ENCODE results near the gene ATP6V1G1.

ATP6V1G1 gene

DNA sequence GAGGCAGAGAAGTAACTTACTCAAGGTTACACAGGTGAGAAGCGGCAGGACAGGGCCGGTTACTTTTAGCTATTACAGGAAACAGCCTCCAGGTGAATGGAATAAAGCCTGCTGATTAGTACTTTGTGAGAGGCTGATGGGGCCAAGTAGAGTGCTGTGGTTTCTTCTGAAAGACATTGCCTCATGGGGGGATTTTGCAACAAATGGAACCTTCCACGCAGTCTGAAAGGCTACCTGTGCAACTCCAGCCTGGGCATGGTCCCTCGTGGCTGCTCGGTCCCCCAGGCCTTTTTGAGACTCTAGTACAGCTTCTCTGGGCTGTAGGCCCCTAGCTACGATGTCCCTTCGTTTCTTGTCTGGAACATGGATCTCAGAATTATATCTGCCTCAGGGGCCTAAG lies 25.5 kb downstream of the ATP6V1G1 start:
- DNase-seq (ENCODE audit: low read depth) = no peak

- no peak for DNase-seq (ENCODE audit: low read depth)
Measured at GRCh38 chr9:114613919-114614318, 26.4 kb downstream of the ATP6V1G1 start.

DNA sequence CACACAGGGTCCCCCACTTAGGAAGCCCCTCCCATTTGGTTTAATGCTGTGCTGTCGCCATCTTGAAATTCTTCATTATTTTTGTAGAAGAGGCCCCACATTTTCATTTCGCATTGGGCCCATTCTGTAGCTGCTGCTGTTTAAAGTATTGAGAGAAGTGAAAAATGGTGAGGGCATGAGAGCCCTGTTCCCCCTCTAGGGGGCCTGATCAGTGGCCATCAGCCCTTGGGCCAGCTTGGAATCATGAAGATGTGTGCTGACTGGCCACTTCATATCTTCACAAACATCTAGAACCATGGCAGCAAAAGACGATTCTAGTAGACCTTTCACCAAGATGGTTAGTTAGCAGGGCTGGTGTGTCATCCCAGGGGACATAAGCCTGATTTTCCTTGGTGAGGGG lies 26.8 kb downstream of the ATP6V1G1 start:
- DNase-seq (ENCODE audit: low read depth) = no peak

- no peak for DNase-seq (ENCODE audit: low read depth)
Measured at GRCh38 chr9:114616684-114617520, 29.3 kb downstream of the ATP6V1G1 start.

DNA sequence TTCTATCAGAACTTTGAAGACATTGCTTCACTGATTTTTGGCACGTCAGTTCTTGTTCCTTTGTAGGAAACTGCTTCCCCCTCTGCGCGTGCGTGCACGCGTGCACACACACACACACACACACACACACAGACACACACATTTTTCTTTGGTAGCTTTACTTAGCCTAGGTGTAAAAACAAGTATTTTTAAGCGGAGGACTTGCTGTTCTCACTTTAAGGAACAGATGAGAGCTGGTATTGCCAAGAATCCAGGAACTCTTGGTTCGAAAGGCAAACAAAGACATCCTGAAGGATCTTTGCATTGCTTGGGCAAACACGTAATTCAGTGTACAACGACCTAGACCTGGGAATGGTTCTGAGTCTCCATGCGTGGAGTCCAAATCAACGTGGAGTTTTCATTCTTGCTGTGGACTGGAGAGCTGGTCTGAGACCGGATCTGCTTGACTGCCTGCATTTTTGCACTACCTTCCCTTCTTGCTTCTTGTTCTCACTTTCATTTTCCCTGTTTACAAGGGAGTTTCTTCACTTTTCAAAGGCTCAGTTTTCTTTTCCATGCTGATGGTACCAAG lies 31.7 kb downstream of the ATP6V1G1 start:
- DNase-seq (ENCODE audit: low read depth) = no peak

DNA sequence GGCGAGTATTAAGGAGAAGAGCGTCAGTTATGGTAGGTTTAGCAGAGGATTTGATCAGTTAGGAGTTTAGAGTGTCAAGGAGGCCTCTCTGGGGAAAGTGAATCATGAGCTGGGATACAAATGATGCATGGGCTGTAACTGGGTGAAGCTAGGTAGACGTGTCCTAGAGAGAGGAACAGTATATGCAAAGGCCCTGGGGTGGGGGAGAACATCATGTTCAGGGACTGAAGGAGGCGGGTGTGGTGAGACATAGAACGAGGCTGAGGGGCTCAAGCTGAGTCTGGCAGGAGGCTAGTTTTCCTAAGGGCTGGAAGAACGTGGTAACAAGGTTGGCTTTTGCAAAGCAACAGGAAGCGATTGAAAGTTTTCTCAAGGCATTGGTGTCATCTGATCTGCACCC lies 34.0 kb downstream of the ATP6V1G1 start:
- DNase-seq (ENCODE audit: low read depth) = no peak

DNA sequence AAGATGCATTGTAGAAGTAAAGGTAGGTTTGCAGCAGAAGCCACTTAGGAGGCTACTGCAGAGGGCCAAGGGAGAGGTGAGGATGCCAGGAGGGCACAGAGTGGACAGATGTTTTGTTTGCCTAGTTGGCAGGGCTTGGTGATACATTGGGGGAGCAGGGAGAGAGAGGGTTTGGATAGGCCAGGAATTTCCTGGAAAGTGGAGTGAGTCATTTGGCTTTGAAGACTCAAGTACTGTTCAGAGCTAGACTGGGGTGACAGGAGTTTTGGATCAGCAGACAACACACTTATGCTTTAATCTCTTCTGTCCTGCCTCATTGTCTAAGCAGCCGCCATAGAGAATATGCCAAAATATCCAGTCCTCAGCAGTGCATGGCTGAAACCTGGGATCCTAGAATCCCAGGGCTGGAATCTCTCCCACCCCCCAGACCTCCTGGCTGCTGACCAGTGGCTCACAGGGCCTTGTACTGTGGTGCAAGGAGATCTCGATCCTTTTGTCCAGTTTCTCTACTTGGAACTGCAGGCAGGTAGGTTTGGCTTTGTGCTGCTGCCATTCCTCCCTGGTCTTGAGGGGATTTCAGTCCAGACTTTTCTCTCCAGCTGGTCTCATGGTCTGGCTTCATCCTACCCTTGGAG lies 34.5 kb downstream of the ATP6V1G1 start:
- DNase-seq (ENCODE audit: low read depth) = no peak

GRCh38 chr9:114624677-114625076 lies 37.1 kb downstream of the ATP6V1G1 start:
- DNase-seq (ENCODE audit: low read depth) = no peak

DNA sequence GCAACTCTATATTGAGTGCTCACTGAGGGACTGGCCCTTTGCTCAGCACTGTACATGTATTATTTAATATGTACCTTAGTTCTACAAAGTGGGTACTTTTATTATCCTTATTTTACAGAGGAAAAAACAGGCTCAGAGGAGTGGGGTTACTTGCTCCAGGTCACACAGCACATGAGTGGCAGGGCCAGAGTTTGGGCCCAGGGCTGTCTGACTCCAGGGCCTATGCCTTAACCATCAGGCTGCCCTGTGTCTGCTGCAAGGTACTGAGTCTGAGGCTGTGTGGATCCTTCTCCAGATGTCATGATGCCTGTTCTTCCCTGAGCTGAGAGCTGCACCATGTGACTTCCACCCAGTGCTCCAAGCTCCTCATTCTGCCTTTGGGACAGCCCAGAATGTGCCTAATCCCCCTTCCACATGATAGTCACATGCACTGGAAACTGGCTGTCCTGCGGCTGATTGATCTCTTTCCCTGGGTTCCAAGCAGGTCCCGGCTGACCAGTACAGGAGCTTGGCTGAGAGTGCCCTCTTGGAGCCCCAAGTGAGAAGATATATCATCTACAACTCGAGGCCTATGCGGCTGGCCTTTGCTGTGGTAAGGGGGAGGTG lies 38.9 kb downstream of the ATP6V1G1 start:
- DNase-seq (ENCODE audit: low read depth) = no peak

- no peak for DNase-seq (ENCODE audit: low read depth)
Measured at GRCh38 chr9:114627553-114627952, 40.0 kb downstream of the ATP6V1G1 start.

DNA sequence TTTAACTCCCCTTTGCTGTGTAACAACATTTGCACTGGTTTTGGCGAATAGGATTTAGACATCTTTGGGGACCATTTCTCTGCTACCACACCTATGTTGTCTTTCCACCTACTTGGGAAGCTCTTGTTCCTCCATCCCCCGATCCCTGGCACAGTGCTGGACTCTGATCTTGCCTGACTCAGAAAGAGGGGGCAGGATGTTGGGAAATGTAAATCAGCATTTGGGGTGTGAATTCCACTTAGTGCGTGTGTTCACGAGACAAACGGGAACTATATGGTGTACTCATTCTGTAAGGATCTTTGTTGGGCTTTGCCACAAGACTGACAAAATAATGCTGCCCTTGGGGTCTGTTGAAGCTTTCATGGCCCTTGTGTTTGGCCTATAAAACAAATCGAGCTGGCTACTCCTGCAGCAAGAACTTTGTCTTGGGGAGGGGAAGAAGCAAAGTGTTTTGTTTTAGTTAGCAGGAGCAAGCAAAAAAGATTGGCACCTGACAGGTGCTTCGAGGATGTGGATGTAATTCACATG lies 42.1 kb downstream of the ATP6V1G1 start:
- DNase-seq (ENCODE audit: low read depth) = no peak

- no peak for DNase-seq (ENCODE audit: low read depth)
Measured at GRCh38 chr9:114631166-114631565, 43.6 kb downstream of the ATP6V1G1 start.

DNA sequence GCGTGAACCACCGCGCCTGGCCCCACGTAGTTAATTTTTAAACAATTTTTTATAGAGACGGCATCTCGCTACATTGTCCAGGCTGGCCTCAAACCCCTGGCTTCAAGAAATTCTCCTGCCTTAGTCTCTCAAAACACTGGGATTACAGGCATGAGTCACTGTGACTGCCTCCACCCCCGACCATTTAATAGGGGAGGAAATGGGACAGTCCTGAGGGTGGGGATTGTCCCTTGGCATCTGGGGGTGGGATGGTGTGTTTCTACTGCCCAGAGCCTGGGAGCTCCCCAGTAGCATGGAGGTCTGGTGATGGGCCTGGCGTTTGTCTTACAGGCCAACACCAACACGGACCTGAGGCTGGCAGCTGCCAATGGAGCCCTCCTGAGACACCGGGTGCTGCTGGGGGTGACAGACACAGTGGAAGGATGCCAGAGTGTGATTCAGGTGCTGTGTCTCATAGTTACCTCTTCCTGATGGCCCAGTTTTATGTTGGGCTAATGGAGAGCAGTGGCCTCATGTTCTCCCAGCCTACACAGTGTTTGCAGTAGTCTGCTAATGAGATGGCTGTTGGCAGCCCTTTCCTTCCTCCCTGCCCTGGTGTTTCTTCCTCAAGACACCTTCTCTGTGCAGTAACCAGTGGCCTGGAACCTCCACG lies 46.0 kb downstream of the ATP6V1G1 start:
- no peak for DNase-seq (ENCODE audit: low read depth)

- no peak for DNase-seq (ENCODE audit: low read depth)
Measured at GRCh38 chr9:114634387-114634786, 46.8 kb downstream of the ATP6V1G1 start.

DNA sequence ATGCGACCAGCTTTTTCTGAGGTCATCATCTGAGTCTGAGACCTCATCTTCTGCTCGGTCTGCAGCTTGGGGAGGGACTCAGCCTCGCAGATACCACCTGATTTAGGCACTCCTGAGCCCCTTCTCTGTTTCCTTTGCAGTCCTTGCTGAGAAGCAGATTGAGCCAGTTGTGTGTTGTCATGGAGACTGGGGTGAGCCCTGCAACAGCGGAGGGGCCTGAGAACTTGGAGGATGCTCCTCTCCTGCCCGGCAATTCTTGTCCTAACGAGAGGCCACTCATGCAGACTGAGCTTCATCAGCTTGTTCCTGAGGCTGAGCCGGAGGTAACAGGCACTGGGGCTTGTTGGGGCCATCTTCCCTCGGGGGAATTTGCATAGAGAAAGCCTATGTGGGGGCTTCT lies 50.8 kb downstream of the ATP6V1G1 start:
- no peak for DNase-seq (ENCODE audit: low read depth)

DNA sequence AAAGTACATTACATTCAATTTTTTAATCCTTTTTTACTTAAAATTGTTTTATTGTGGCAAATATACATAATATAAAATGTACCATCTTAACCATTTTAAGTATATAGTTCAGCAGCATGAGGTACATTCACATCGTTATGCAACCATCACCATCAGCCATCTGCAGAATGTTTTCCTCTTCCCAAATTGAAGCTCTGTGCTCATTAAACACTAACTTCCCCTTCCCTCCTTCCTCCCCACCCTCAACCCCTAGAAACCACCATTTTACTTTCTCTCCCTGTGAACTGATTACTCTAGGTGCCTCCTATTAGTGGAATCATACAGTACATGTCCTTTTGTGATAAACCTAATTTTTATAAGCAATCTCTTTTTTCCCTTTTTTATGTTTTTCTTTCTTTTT lies 54.4 kb downstream of the ATP6V1G1 start:
- no peak for DNase-seq (ENCODE audit: low read depth)

GRCh38 chr9:114643001-114643400 lies 55.4 kb downstream of the ATP6V1G1 start:
- DNase-seq (ENCODE audit: low read depth) = no peak

DNA sequence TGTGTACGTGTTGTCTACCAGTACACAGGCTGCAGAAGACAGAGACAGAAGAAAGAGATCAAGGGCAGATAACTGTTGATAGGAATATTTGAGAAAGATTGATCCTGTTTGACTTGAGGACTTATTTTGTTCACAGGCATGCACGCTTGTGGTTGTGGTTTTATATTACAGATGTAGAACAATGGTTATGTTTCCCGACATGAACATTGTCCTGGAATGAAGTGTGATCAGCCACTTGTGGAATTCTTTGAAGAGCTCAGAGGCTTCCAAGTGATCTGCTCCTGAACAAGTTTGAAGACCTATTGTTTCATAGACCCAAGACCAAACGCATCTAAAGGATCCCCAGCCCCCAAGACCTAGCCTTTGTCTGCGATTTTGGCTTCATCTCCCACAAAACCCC lies 56.3 kb downstream of the ATP6V1G1 start:
- no peak for DNase-seq (ENCODE audit: low read depth)

Measured in non-pigmented ciliary epithelial cell (primary cell).